ENCODE measurements around the gene DPYD. TPM values are rescaled to one million over a fixed set of nuclear protein-coding genes. Genes with fewer than 3 reads are reported as not detected.

The DPYD gene
- total RNA-seq, 2 experiments from 2014 or later = 34.4 to 35.9 TPM

DNA sequence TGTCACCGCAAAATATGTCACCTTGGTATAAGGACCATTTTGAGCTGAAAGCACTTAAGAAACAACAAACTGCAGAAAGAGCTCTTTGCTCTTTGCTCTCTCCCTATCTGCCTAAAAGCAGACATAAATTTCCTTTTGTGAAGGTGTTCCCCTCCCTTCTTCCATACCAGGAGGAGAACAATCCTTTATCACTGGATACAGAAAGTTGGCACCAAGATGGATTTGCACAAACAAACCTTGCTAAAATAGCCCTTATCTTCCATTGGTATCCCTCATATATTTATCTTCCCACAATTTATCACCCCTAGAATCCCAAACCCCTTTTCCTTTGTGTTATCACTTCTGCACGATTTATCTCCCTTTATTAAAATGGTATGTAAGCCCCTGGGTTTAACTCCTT, 51.4 kb downstream of the DPYD start:
- peaks cover 6% of the 10 kb centered on the region for H3K9me3 Mint-ChIP-seq
- ATAC-seq (ENCODE audit: poor library complexity) (no peak), DNase-seq (no peak)
- no peak overlapping the region for H3K27ac Mint-ChIP-seq
- no peak overlapping the region for H3K4me3 Mint-ChIP-seq
- H3K27me3 ChIP-seq (ENCODE audit: control insufficient read depth in 1 of 2, insufficient read depth in 2 of 2, low read length in 2 of 2) = no peaks in the 10 kb centered on the region
- no peaks in the 10 kb centered on the region for H3K9me3 ChIP-seq (ENCODE audit: control insufficient read depth in 1 of 2, insufficient read depth in 1 of 2, low read length in 2 of 2)
- H3K36me3 ChIP-seq (ENCODE audit: insufficient read depth, low read length) = peaks cover 11% of the 10 kb centered on the region
- H3K27me3 Mint-ChIP-seq = no peaks in the 10 kb centered on the region
- peaks cover 30% of the 10 kb centered on the region for H3K4me1 Mint-ChIP-seq (ENCODE audit: low read depth)
- intact Hi-C loops (cut with DNase I, micrococcal nuclease) = no loop called here
- H3K36me3 Mint-ChIP-seq (ENCODE audit: low read depth) = peaks cover 66% of the 10 kb centered on the region
- H3K27ac ChIP-seq (ENCODE audit: low read depth in 1 of 2, low read length in 2 of 2) = no peak overlapping the region
- H3K4me1 ChIP-seq (ENCODE audit: insufficient read depth, low read length) = no peaks in the 10 kb centered on the region
- TF ChIP-seq, protein P1, sequence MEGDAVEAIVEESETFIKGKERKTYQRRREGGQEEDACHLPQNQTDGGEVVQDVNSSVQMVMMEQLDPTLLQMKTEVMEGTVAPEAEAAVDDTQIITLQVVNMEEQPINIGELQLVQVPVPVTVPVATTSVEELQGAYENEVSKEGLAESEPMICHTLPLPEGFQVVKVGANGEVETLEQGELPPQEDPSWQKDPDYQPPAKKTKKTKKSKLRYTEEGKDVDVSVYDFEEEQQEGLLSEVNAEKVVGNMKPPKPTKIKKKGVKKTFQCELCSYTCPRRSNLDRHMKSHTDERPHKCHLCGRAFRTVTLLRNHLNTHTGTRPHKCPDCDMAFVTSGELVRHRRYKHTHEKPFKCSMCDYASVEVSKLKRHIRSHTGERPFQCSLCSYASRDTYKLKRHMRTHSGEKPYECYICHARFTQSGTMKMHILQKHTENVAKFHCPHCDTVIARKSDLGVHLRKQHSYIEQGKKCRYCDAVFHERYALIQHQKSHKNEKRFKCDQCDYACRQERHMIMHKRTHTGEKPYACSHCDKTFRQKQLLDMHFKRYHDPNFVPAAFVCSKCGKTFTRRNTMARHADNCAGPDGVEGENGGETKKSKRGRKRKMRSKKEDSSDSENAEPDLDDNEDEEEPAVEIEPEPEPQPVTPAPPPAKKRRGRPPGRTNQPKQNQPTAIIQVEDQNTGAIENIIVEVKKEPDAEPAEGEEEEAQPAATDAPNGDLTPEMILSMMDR (IDR thresholded peaks at IDR 0.05) = no peak
- CTCF ChIA-PET = no interaction called here
- POLR2A ChIA-PET = no interaction called here
- no peak overlapping the region for H3K4me3 ChIP-seq (ENCODE audit: low read length)

DNA sequence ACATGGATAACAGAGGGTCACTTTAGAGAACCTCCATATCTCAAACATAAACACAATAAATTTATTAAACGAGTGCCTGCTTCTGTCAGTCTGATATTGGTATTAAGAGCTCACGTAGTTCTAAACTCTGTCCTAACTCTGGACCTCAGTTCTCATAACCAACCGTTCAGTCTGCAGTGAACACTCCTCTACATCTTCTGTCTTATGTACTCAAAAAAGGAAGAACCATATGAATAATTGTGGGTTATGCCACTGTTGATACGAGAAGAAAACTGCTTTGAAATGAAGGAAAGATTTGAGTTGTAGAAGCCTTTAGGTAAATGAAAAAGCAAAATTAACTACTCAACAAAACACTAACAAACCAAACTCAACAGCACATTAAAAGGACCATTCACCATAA, 53.7 kb downstream of the DPYD start:
- Mint-ChIP-seq H3K4me3 (no peak overlapping the region), H3K36me3 (ENCODE audit: low read depth) (peaks cover 47% of the 10 kb centered on the region), H3K9me3 (peaks cover 6% of the 10 kb centered on the region), H3K4me1 (ENCODE audit: low read depth) (peaks cover 37% of the 10 kb centered on the region), H3K27ac (no peak overlapping the region), H3K27me3 (no peaks in the 10 kb centered on the region)
- H3K4me3 ChIP-seq (ENCODE audit: low read length) = no peak overlapping the region
- no peaks in the 10 kb centered on the region for H3K4me1 ChIP-seq (ENCODE audit: insufficient read depth, low read length)
- DNase-seq = no peak
- no peaks in the 10 kb centered on the region for H3K9me3 ChIP-seq (ENCODE audit: control insufficient read depth in 1 of 2, insufficient read depth in 1 of 2, low read length in 2 of 2)
- intact Hi-C loops (cut with DNase I, micrococcal nuclease) = no loop called here
- no peak for ATAC-seq (ENCODE audit: poor library complexity)
- H3K27ac ChIP-seq (ENCODE audit: low read depth in 1 of 2, low read length in 2 of 2) = no peak overlapping the region
- TF ChIP-seq, protein P1 (IDR thresholded peaks at IDR 0.05) = no peak
- POLR2A ChIA-PET = interaction anchor here (1.5 kb wide), 1 partner anchor 53 kb away, joined by 5 read pairs; the partner anchor contains the start of gene DPYD
- H3K36me3 ChIP-seq (ENCODE audit: insufficient read depth, low read length) = peaks cover 8% of the 10 kb centered on the region
- CTCF ChIA-PET = no interaction called here
- no peaks in the 10 kb centered on the region for H3K27me3 ChIP-seq (ENCODE audit: control insufficient read depth in 1 of 2, insufficient read depth in 2 of 2, low read length in 2 of 2)

DNA sequence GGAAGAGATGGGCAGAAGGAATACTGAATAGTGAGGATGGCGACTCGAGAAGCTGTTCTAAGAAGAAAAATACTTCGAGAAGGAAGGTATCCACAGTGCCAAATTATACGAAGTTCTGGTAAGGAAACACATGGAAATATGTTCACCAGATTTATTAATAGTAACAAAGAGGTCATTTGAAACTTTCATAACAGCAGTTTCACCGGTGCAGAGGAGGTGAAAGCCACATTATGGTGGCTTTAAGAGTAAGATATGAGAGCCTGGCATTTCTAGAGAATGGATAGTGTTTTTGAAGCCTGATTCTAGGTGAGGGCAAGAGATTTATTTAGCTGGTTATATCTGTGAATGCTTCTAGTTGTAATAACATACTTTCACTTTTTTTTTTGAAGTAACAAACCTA, 56.2 kb downstream of the DPYD start:
- Mint-ChIP-seq H3K4me3 (no peak overlapping the region), H3K27ac (no peak overlapping the region), H3K9me3 (peaks cover 6% of the 10 kb centered on the region), H3K36me3 (ENCODE audit: low read depth) (peaks cover 34% of the 10 kb centered on the region), H3K27me3 (no peaks in the 10 kb centered on the region), H3K4me1 (ENCODE audit: low read depth) (peaks cover 37% of the 10 kb centered on the region)
- H3K36me3 ChIP-seq (ENCODE audit: insufficient read depth, low read length) = peaks cover 8% of the 10 kb centered on the region
- H3K4me1 ChIP-seq (ENCODE audit: insufficient read depth, low read length) = no peaks in the 10 kb centered on the region
- no peaks in the 10 kb centered on the region for H3K9me3 ChIP-seq (ENCODE audit: control insufficient read depth in 1 of 2, insufficient read depth in 1 of 2, low read length in 2 of 2)
- ATAC-seq (ENCODE audit: poor library complexity) = no peak
- TF ChIP-seq, protein P1 (IDR thresholded peaks at IDR 0.05) = no peak
- ChIA-PET POLR2A (no interaction called here), CTCF (no interaction called here)
- H3K27ac ChIP-seq (ENCODE audit: low read depth in 1 of 2, low read length in 2 of 2) = no peak overlapping the region
- no peak for DNase-seq
- intact Hi-C loops (cut with DNase I, micrococcal nuclease) = no loop called here
- no peaks in the 10 kb centered on the region for H3K27me3 ChIP-seq (ENCODE audit: control insufficient read depth in 1 of 2, insufficient read depth in 2 of 2, low read length in 2 of 2)
- H3K4me3 ChIP-seq (ENCODE audit: low read length) = no peak overlapping the region

All from CD4-positive, alpha-beta T cell (primary cell).